Right lobe of liver (tissue), 6 donors: ENCODE data around the gene GNAL. TPM values are rescaled to one million over a fixed set of nuclear protein-coding genes. Genes with fewer than 3 reads are reported as not detected.
"Not testable (repeated sequence)": the region's sequence is repeated elsewhere in the genome, so short reads cannot be mapped to it uniquely, and the experiment has no call there.

Source experiments
- ATAC-seq, 4 donors: fragments of 200-7000 bp; cut with Tn5 transposase; one replicate each; pipeline ENCODE4 v1.9.1; 2020; ENCODE audit warnings: mild to moderate bottlenecking in 4 of 4, moderate library complexity in 4 of 4
- DNase-seq, 3 donors: peaks; one replicate each; pipeline ENCODE4 v3.0.0-alpha.2; 2020
- H3K27ac ChIP-seq, 3 donors: fragments of 200-600 bp; one replicate each; pipeline ENCODE4 v1.8.0; 2022
- H3K27me3 ChIP-seq, 2 donors: fragments of 200-600 bp; one replicate each; pipeline ENCODE4 v1.8.0; 2022
- H3K36me3 ChIP-seq, 4 donors: fragments of 200-600 bp; sonication (generic) in 1 of 4; one replicate each; pipeline versions ENCODE4 v1.5.1 to v1.8.0; 2017 to 2022; ENCODE audit warnings: control low read depth in 1 of 4
- H3K4me1 ChIP-seq, 4 donors: fragments of 200-600 bp; sonication (generic) in 1 of 4; one replicate each; pipeline versions ENCODE4 v1.5.1 to v1.8.0; 2017 to 2022; ENCODE audit warnings: control low read depth in 1 of 4
- H3K4me3 ChIP-seq, 3 donors: fragments of 200-600 bp; one replicate each; pipeline ENCODE4 v1.8.0; 2022
- H3K9me3 ChIP-seq, 4 donors: fragments of 200-600 bp; sonication (generic) in 1 of 4; one replicate each; pipeline versions ENCODE4 v1.5.1 to v1.8.0; 2017 to 2022; ENCODE audit warnings: control low read depth in 1 of 4
- POLR2A ChIP-seq: fragments of 450-650 bp; IDR thresholded peaks from one replicate; pipeline ENCODE4 v1.6.1; 2017; ENCODE audit warnings: antibody characterized with exemption, mild to moderate bottlenecking
- WGBS: methylation state at CpG from one replicate; pipeline ENCODE4 v1.1.6; 2018; ENCODE audit warnings: low coverage, low lambda C conversion rate; ENCODE audit not compliant: insufficient coverage; ENCODE audit errors: missing lambda C conversion rate; 5-methylcytosine and 5-hydroxymethylcytosine counted together
- intact Hi-C, 2 donors: fragments of 100-400 bp; cut with DNase I; formaldehyde crosslinking; loops; one replicate each; pipeline versions ENCODE4 v1.11.2 to v1.14.1; 2022
- total RNA-seq, 6 experiments: library from RNA; depleted of rRNA in 2 of 6; stranded (reverse); fragments of >200 nt in 2 of 6; fragmentation: NEBNext Ultra II Directional in 3 of 6; extraction: Animal tissue kit (Norgen Biotek cat#: 25700) in 3 of 6; gene quantifications; one replicate each; pipeline versions ENCODE4 v1.1.0 to v1.2.4, GENCODE V29; 2016 to 2023
- TF ChIP-seq, protein P1 (sequence below), 4 donors: fragments of 200-600 bp in 3 of 4; fragments of 450-650 bp in 1 of 4; IDR thresholded peaks; one replicate each; pipeline versions ENCODE4 v1.5.1 to v1.8.0; 2016 to 2022; ENCODE audit warnings: antibody characterized with exemption in 4 of 4, mild to moderate bottlenecking in 2 of 4
- donor health status: DM: no; HTN: yes; CAD: no.
- donor health status: DM: no; HTN: no; CAD: no.
- donor health status: DM: no; HTN: no; CAD: no.
- donor health status: DM: no; HTN: yes; CAD: no.
- donor health status: DM: no; HTN: yes; CAD: no.

The GNAL gene
- total RNA-seq, 6 experiments from 2014 or later, result 0.19 to 1.9 (median 1.2) TPM

GRCh38 chr18:11886577-11887110 lies 197.6 kb downstream of the GNAL start:
- no peak for ATAC-seq

DNA sequence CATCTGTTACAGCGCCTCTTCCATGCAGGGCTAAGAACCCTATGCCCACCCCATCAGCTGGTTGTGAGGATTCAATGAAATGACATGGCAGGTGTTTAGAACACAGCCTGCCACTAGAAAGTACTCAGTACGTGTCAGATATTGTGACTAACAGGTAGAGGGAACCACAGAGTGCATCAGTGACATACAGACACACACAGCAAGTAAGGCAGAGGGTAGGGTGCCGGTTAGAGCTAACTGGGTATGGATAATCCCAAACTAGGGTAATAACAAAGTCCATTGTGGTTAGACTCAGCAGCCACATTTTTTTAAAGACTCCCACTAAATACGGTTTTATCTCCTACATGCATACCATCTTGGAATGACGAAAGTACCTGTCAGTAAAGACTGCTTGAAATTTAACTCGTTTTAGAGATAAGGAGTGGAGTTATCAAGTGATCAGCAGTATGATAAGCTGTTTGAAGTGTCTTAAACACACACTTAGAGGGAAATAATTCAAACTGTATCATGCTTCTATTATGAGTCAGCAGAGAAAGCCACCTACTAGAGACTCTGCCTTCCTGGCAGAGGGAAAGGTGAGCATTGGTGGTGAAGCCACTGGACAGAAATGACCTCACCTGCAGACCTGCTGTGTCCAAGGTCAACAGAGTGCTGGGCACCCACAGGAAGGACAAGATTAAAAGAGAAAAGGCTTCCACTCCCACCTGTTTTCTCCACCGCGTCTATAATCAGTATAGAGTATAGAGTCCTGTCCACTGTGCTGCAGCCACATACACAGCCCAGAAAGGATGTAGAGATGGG lies 198.5 kb downstream of the GNAL start:
- H3K36me3 ChIP-seq, result peaks cover 0 to 47% (median 8%) of the 10 kb centered on the region in 4 donors
- no peaks in the 10 kb centered on the region for H3K27me3 ChIP-seq
- ATAC-seq (peak in 1 of 4 donors; percentile 79), DNase-seq (no peak)
- H3K4me3 ChIP-seq, result no peak overlapping the region
- TF ChIP-seq, protein P1, sequence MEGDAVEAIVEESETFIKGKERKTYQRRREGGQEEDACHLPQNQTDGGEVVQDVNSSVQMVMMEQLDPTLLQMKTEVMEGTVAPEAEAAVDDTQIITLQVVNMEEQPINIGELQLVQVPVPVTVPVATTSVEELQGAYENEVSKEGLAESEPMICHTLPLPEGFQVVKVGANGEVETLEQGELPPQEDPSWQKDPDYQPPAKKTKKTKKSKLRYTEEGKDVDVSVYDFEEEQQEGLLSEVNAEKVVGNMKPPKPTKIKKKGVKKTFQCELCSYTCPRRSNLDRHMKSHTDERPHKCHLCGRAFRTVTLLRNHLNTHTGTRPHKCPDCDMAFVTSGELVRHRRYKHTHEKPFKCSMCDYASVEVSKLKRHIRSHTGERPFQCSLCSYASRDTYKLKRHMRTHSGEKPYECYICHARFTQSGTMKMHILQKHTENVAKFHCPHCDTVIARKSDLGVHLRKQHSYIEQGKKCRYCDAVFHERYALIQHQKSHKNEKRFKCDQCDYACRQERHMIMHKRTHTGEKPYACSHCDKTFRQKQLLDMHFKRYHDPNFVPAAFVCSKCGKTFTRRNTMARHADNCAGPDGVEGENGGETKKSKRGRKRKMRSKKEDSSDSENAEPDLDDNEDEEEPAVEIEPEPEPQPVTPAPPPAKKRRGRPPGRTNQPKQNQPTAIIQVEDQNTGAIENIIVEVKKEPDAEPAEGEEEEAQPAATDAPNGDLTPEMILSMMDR (IDR thresholded peaks at IDR 0.05), result no peak
- TF ChIP-seq POLR2A, result no peak
- H3K9me3 ChIP-seq, result no peaks in the 10 kb centered on the region
- no peak overlapping the region for H3K27ac ChIP-seq
- WGBS, result 77% methylated on average over 8 of the region's 8 CpGs
- H3K4me1 ChIP-seq, result peaks cover 0 to 13% (median 4%) of the 10 kb centered on the region in 4 donors
- intact Hi-C loops, result no loop called here

More at GRCh38 chr18:11886577-11887110, 197.6 kb downstream of the GNAL start:
- intact Hi-C loops, result no loop called here
- Histone ChIP-seq H3K27ac (no peak overlapping the region), H3K4me3 (no peak overlapping the region), H3K27me3 (no peaks in the 10 kb centered on the region), H3K9me3 (no peaks in the 10 kb centered on the region), H3K36me3 (peaks cover 0 to 47% (median 8%) of the 10 kb centered on the region in 4 donors), H3K4me1 (peaks cover 0 to 13% (median 4%) of the 10 kb centered on the region in 4 donors)
- 95% methylated on average over 7 of the region's 19 CpGs for WGBS
- no peak for TF ChIP-seq POLR2A
- no peak for DNase-seq

DNA sequence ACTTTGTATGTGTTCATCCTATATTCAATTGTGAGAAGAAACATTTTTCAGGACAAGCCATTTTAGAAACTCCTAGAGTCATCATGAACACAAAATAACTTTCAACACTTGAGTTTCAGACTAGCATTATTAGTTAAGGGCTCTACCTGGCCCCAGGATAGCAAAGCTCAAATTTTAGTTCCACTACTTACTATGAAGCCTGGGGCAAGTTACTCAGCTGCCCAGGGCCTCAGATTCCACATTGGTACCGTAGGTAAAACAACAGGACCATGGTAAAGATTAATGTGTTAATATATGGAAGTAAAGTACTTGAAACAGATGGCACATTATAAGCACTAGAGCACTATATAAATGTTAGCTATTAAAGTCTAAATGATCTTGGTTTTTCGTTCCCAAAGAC lies 199.7 kb downstream of the GNAL start:
- ATAC-seq, result no peak

DNA sequence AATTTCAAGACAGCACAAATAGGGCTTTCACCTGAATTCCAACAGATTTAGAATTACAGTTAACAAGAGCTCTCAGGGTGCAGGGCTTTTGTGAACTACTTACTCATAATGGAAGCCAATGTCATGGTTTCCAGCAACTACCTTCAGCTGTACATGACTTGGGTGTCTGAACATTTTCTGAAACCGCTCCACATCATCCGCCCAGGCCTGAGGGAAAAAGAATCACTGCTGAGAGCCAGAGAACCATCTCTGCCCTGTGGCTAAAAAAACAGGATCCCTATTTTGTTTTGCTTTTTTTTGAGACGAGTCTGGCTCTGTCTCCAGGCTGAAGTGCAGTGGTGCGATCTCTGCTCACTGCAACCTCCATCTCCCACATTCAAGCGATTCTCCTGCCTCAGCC lies 200.2 kb downstream of the GNAL start:
- peaks cover 0 to 13% (median 4%) of the 10 kb centered on the region in 4 donors for H3K4me1 ChIP-seq
- intact Hi-C loops, result no loop called here
- H3K27me3 ChIP-seq, result no peaks in the 10 kb centered on the region
- H3K9me3 ChIP-seq, result no peaks in the 10 kb centered on the region
- ATAC-seq (no peak), DNase-seq (no peak)
- WGBS, result 100% methylated on average over 3 of the region's 5 CpGs
- no peak overlapping the region for H3K27ac ChIP-seq
- no peak overlapping the region for H3K4me3 ChIP-seq
- H3K36me3 ChIP-seq, result peaks cover 0 to 42% (median 8%) of the 10 kb centered on the region in 4 donors
- TF ChIP-seq, protein P1 (IDR thresholded peaks at IDR 0.05), result no peak
- TF ChIP-seq POLR2A, result no peak

More for the DNA sequence above, 199.7 kb downstream of the GNAL start:
- H3K27ac ChIP-seq, result no peak overlapping the region
- no peak for TF ChIP-seq POLR2A
- TF ChIP-seq, protein P1 (IDR thresholded peaks at IDR 0.05), result no peak
- H3K4me1 ChIP-seq, result peaks cover 0 to 13% (median 4%) of the 10 kb centered on the region in 4 donors
- intact Hi-C loops, result no loop called here
- no peak for DNase-seq
- no peaks in the 10 kb centered on the region for H3K9me3 ChIP-seq
- H3K27me3 ChIP-seq, result no peaks in the 10 kb centered on the region
- peaks cover 0 to 47% (median 8%) of the 10 kb centered on the region in 4 donors for H3K36me3 ChIP-seq
- no peak overlapping the region for H3K4me3 ChIP-seq
- WGBS, result 100% methylated on average over 2 of the region's 2 CpGs

- peaks cover 0 to 50% (median 9%) of the 10 kb centered on the region in 4 donors for H3K36me3 ChIP-seq
- WGBS, result 83% methylated on average over 5 of the region's 9 CpGs
- H3K27ac ChIP-seq, result no peak overlapping the region
- ATAC-seq, result no peak
- no peaks in the 10 kb centered on the region for H3K4me1 ChIP-seq
- TF ChIP-seq, protein P1 (IDR thresholded peaks at IDR 0.05), result no peak
- no peak for DNase-seq
- H3K9me3 ChIP-seq, result no peaks in the 10 kb centered on the region
- no peak overlapping the region for H3K4me3 ChIP-seq
- H3K27me3 ChIP-seq, result no peaks in the 10 kb centered on the region
- intact Hi-C loops, result no loop called here
Measured at GRCh38 chr18:11891737-11892136, 202.7 kb downstream of the GNAL start.

GRCh38 chr18:11892438-11892837 lies 203.4 kb downstream of the GNAL start:
- H3K4me1 ChIP-seq, ATAC-seq, H3K27me3 ChIP-seq, H3K4me3 ChIP-seq, H3K9me3 ChIP-seq, H3K27ac ChIP-seq, DNase-seq, intact Hi-C loops: not testable (repeated sequence)
- H3K36me3 ChIP-seq, result peaks cover 0 to 47% (median 9%) of the 10 kb centered on the region in 4 donors
- 75% methylated on average over 4 of the region's 7 CpGs for WGBS
